ENCODE measurements around the gene CHSY3. TPM values are rescaled to one million over a fixed set of nuclear protein-coding genes. Genes with fewer than 3 reads are reported as not detected.

The CHSY3 gene
- total RNA-seq, 1 donor from 2014 or later, result 9.4 TPM

GRCh38 chr5:129971714-129972113 is 67.4 kb downstream of the CHSY3 start:
- no peak overlapping the region for H3K4me3 Mint-ChIP-seq (ENCODE audit: unreplicated experiment)
- no peak overlapping the region for H3K4me3 ChIP-seq (ENCODE audit: insufficient read depth, low read depth, low read length)
- peaks cover 5% of the 10 kb centered on the region for H3K4me1 ChIP-seq (ENCODE audit: insufficient read depth, low read length)
- peaks cover 3% of the 10 kb centered on the region for H3K4me1 Mint-ChIP-seq (ENCODE audit: low read depth, unreplicated experiment)
- H3K79me2 ChIP-seq (ENCODE audit: insufficient read depth, low read length), result no peaks in the 10 kb centered on the region
- H3K27ac Mint-ChIP-seq (ENCODE audit: unreplicated experiment), result no peak overlapping the region
- no peak overlapping the region for H3K9ac ChIP-seq (ENCODE audit: low read length)
- no peak overlapping the region for H3K27ac ChIP-seq (ENCODE audit: low read depth, low read length)
- no peaks in the 10 kb centered on the region for H3K9me3 ChIP-seq (ENCODE audit: insufficient read depth, low read depth, low read length)
- H4K20me1 ChIP-seq (ENCODE audit: insufficient read depth, low read length), result no peaks in the 10 kb centered on the region
- no peaks in the 10 kb centered on the region for H3K27me3 ChIP-seq (ENCODE audit: insufficient read depth, low read length)
- no peaks in the 10 kb centered on the region for H3K36me3 ChIP-seq (ENCODE audit: insufficient read depth, low read length)
- no peaks in the 10 kb centered on the region for H3K36me3 Mint-ChIP-seq (ENCODE audit: low read depth, unreplicated experiment)
- no peaks in the 10 kb centered on the region for H3K27me3 Mint-ChIP-seq (ENCODE audit: low read depth, unreplicated experiment)
- DNase-seq (ENCODE audit: low read depth) (no peak), FAIRE-seq (peak; percentile 17)
- no peaks in the 10 kb centered on the region for H3K9me3 Mint-ChIP-seq (ENCODE audit: unreplicated experiment)
- TF ChIP-seq CTCF (IDR thresholded peaks at IDR 0.05; ENCODE audit: insufficient read depth, low read depth, low read length) (no peak), EZH2 (IDR thresholded peaks at IDR 0.05; ENCODE audit: insufficient read depth, low read length) (no peak)
- no peak overlapping the region for H3K4me2 ChIP-seq (ENCODE audit: low read length)
- H2AFZ ChIP-seq (ENCODE audit: low read depth, low read length), result no peak overlapping the region

GRCh38 chr5:129972465-129973141 is 68.3 kb downstream of the CHSY3 start:
- H3K4me3 Mint-ChIP-seq (ENCODE audit: unreplicated experiment), result no peak overlapping the region
- H3K9ac ChIP-seq (ENCODE audit: low read length), result no peak overlapping the region
- DNase-seq (ENCODE audit: low read depth) (no peak), FAIRE-seq (no peak)
- H3K9me3 Mint-ChIP-seq (ENCODE audit: unreplicated experiment), result no peaks in the 10 kb centered on the region
- H3K4me1 Mint-ChIP-seq (ENCODE audit: low read depth, unreplicated experiment), result peaks cover 3% of the 10 kb centered on the region
- H3K36me3 Mint-ChIP-seq (ENCODE audit: low read depth, unreplicated experiment), result no peaks in the 10 kb centered on the region
- no peaks in the 10 kb centered on the region for H3K36me3 ChIP-seq (ENCODE audit: insufficient read depth, low read length)
- H2AFZ ChIP-seq (ENCODE audit: low read depth, low read length), result no peak overlapping the region
- peaks cover 5% of the 10 kb centered on the region for H3K4me1 ChIP-seq (ENCODE audit: insufficient read depth, low read length)
- H3K4me3 ChIP-seq (ENCODE audit: insufficient read depth, low read depth, low read length), result no peak overlapping the region
- no peak for TF ChIP-seq CTCF (IDR thresholded peaks at IDR 0.05; ENCODE audit: insufficient read depth, low read depth, low read length)
- no peak for TF ChIP-seq EZH2 (IDR thresholded peaks at IDR 0.05; ENCODE audit: insufficient read depth, low read length)
- H3K4me2 ChIP-seq (ENCODE audit: low read length), result no peak overlapping the region
- no peak overlapping the region for H3K27ac Mint-ChIP-seq (ENCODE audit: unreplicated experiment)
- no peak overlapping the region for H3K27ac ChIP-seq (ENCODE audit: low read depth, low read length)
- no peaks in the 10 kb centered on the region for H3K79me2 ChIP-seq (ENCODE audit: insufficient read depth, low read length)
- H3K27me3 ChIP-seq (ENCODE audit: insufficient read depth, low read length), result no peaks in the 10 kb centered on the region
- no peaks in the 10 kb centered on the region for H3K27me3 Mint-ChIP-seq (ENCODE audit: low read depth, unreplicated experiment)
- no peaks in the 10 kb centered on the region for H4K20me1 ChIP-seq (ENCODE audit: insufficient read depth, low read length)
- no peaks in the 10 kb centered on the region for H3K9me3 ChIP-seq (ENCODE audit: insufficient read depth, low read depth, low read length)

GRCh38 chr5:129973716-129974426 is 69.6 kb downstream of the CHSY3 start:
- peak; percentile 74 for DNase-seq (ENCODE audit: low read depth)
- H3K36me3 ChIP-seq (ENCODE audit: insufficient read depth, low read length), result no peaks in the 10 kb centered on the region
- no peak overlapping the region for H3K4me3 ChIP-seq (ENCODE audit: insufficient read depth, low read depth, low read length)
- H3K27me3 ChIP-seq (ENCODE audit: insufficient read depth, low read length), result no peaks in the 10 kb centered on the region
- H3K9me3 ChIP-seq (ENCODE audit: insufficient read depth, low read depth, low read length), result no peaks in the 10 kb centered on the region
- H3K27ac Mint-ChIP-seq (ENCODE audit: unreplicated experiment), result no peak overlapping the region
- H3K79me2 ChIP-seq (ENCODE audit: insufficient read depth, low read length), result no peaks in the 10 kb centered on the region
- no peak for TF ChIP-seq CTCF (IDR thresholded peaks at IDR 0.05; ENCODE audit: insufficient read depth, low read depth, low read length)
- no peak for TF ChIP-seq EZH2 (IDR thresholded peaks at IDR 0.05; ENCODE audit: insufficient read depth, low read length)
- H2AFZ ChIP-seq (ENCODE audit: low read depth, low read length), result no peak overlapping the region
- no peaks in the 10 kb centered on the region for H3K27me3 Mint-ChIP-seq (ENCODE audit: low read depth, unreplicated experiment)
- H3K27ac ChIP-seq (ENCODE audit: low read depth, low read length), result peak overlapping the region; percentile 11
- no peak overlapping the region for H3K4me2 ChIP-seq (ENCODE audit: low read length)
- H3K4me1 Mint-ChIP-seq (ENCODE audit: low read depth, unreplicated experiment), result peaks cover 3% of the 10 kb centered on the region
- H3K36me3 Mint-ChIP-seq (ENCODE audit: low read depth, unreplicated experiment), result no peaks in the 10 kb centered on the region
- no peaks in the 10 kb centered on the region for H4K20me1 ChIP-seq (ENCODE audit: insufficient read depth, low read length)
- H3K4me3 Mint-ChIP-seq (ENCODE audit: unreplicated experiment), result no peak overlapping the region
- no peaks in the 10 kb centered on the region for H3K9me3 Mint-ChIP-seq (ENCODE audit: unreplicated experiment)
- peaks cover 5% of the 10 kb centered on the region for H3K4me1 ChIP-seq (ENCODE audit: insufficient read depth, low read length)
- peak; percentile 88 for FAIRE-seq
- H3K9ac ChIP-seq (ENCODE audit: low read length), result no peak overlapping the region
